Measurements from ENCODE around the gene SMAP2. TPM values are rescaled to one million over a fixed set of nuclear protein-coding genes. Genes with fewer than 3 reads are reported as not detected.

Gene SMAP2
- total RNA-seq, 1 donor from 2014 or later = 20.9 TPM

DNA sequence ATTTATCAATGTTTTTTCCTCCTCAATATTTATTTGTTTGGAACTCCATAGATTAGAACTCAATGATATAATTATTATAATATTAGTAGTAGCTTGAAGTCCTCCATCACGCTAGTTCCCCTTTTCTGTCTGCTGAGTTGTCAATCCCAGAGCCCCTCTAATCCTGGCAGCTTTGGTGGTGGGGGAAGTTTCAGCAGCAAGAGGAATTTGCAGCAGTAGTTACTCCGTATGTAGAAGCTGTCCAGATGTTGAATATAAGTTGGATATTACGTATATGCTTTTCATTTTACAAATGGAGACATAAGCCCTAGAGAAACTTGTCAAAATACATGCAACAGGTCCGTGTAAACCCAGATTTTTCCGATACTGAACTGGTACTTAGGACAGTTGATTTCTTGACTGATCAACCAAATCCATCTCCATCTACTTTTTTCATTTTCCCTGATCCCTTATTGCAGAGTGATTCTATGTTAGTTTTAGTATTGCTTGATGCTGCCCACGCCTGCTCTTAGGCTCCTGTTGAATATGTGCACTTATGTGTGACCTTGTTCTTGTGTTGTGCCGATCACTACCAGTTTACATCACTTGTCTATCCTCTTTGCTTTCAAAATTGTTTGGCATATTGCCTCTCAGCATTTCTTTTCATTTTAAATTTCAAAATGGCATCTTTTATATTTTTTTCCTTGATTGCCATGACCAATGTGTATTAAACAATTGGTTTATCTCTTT lies 28.1 kb downstream of the SMAP2 start:
- no peak for DNase-seq (ENCODE audit: extremely low spot score, unreplicated experiment)
- H3K4me3 Mint-ChIP-seq = no peak overlapping the region
- no peak overlapping the region for H3K27ac Mint-ChIP-seq
- H3K9me3 Mint-ChIP-seq = no peaks in the 10 kb centered on the region
- peaks cover 4% of the 10 kb centered on the region for H3K4me1 Mint-ChIP-seq (ENCODE audit: unreplicated experiment)
- no peaks in the 10 kb centered on the region for H3K36me3 Mint-ChIP-seq
- TF ChIP-seq, protein P1, sequence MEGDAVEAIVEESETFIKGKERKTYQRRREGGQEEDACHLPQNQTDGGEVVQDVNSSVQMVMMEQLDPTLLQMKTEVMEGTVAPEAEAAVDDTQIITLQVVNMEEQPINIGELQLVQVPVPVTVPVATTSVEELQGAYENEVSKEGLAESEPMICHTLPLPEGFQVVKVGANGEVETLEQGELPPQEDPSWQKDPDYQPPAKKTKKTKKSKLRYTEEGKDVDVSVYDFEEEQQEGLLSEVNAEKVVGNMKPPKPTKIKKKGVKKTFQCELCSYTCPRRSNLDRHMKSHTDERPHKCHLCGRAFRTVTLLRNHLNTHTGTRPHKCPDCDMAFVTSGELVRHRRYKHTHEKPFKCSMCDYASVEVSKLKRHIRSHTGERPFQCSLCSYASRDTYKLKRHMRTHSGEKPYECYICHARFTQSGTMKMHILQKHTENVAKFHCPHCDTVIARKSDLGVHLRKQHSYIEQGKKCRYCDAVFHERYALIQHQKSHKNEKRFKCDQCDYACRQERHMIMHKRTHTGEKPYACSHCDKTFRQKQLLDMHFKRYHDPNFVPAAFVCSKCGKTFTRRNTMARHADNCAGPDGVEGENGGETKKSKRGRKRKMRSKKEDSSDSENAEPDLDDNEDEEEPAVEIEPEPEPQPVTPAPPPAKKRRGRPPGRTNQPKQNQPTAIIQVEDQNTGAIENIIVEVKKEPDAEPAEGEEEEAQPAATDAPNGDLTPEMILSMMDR (conservative IDR thresholded peaks at IDR 0.05) = no peak
- no peaks in the 10 kb centered on the region for H3K27me3 Mint-ChIP-seq

DNA sequence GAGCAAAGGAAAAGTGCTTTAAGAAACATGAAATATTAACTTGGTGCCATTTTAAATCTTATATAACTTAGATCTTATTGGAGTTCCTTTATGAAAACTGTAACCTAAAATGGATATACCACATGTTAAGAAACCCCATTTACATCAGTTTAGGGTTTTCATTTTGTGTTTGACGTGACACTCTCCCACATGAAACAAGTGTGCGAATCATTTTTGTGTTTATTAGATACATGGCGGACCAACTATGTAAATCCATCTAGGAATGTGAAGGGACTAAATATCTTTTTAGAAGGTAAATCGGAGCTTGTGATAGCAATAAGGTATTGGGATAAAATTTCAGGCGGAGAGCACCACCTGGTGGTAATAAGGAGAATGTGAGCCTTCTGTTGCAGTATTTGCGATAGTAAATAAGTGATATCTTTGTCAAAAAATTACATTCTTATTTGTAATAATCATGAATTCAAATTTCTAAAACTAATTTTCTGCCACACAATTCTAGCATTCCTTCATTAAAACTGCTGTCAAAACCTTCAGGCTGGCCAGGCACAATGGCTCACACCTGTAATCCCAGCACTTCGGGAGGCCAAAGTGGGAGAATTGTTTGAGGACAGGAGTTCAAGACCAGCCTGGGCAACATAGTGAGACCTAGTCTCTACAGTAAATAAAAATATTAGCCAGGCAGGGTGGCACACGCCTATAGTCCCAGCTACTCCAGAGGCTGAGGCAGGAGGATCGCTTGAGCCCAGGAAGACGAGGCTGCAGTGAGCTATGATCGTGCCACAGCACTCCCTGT lies 31.3 kb downstream of the SMAP2 start:
- H3K27ac Mint-ChIP-seq = no peak overlapping the region
- TF ChIP-seq, protein P1 (conservative IDR thresholded peaks at IDR 0.05) = peak; percentile 96
- H3K36me3 Mint-ChIP-seq = no peaks in the 10 kb centered on the region
- H3K27me3 Mint-ChIP-seq = no peaks in the 10 kb centered on the region
- no peak for DNase-seq (ENCODE audit: extremely low spot score, unreplicated experiment)
- peak overlapping the region; percentile 3 for H3K4me3 Mint-ChIP-seq
- peaks cover 4% of the 10 kb centered on the region for H3K4me1 Mint-ChIP-seq (ENCODE audit: unreplicated experiment)
- no peaks in the 10 kb centered on the region for H3K9me3 Mint-ChIP-seq

DNA sequence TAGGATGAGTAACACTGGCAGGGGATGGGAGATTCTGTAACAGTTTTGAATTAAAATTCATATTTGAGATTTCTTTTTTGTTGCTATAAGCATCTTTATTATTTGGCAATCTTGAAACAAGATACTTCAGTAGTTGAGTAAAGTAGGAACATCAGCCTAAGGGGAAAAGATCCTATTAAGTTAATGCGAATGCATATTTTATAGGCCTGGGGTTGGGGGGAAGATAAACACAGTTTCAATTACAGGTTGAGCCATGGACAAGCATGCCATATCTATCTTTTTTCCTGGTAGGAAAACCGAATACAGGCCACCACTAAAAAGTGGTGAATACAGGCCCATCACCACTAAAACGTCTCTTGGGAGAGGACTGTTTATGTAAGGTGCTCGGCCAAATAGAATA lies 32.3 kb downstream of the SMAP2 start:
- DNase-seq (ENCODE audit: extremely low spot score, unreplicated experiment) = no peak
- no peak overlapping the region for H3K4me3 Mint-ChIP-seq
- no peaks in the 10 kb centered on the region for H3K36me3 Mint-ChIP-seq
- no peaks in the 10 kb centered on the region for H3K9me3 Mint-ChIP-seq
- no peaks in the 10 kb centered on the region for H3K27me3 Mint-ChIP-seq
- no peak overlapping the region for H3K27ac Mint-ChIP-seq
- TF ChIP-seq, protein P1 (conservative IDR thresholded peaks at IDR 0.05) = no peak
- peaks cover 4% of the 10 kb centered on the region for H3K4me1 Mint-ChIP-seq (ENCODE audit: unreplicated experiment)

DNA sequence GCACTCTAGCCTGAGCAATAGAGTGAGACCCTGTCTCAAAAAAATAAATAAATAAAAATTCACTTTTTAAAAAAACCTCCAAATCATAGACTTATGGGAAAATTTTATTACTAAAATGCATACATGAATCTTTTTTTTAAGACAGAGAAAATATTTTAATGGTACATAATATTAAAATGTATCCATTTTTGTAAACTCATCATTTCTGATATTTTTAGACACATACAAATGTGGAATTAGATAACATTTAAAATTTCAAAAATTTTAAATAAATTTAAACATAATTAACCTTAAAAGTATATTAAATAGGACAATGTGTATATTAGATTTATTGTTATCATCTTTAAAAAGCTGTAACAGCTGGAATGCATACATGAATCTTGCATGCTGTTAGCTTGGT lies 33.9 kb downstream of the SMAP2 start:
- no peak overlapping the region for H3K4me3 Mint-ChIP-seq

DNA sequence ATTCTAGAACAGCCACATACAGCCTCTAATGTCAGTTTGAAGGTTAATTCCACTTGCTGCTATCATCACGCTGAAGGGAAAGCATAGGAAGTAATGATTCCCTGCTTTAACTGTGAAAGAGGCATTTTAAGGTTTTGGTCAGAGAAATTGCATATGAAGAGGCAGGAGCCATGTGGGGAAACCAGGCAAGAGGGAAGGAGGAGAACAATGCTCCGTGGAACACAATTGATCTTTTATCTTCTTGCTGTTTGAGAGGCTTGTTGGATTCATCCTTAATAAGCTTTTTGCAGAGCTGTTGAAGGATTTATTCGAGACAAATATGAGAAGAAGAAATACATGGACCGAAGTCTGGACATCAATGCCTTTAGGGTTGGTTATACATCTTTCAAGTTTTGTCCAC lies 35.9 kb downstream of the SMAP2 start:
- peaks cover 4% of the 10 kb centered on the region for H3K4me1 Mint-ChIP-seq (ENCODE audit: unreplicated experiment)
- no peak overlapping the region for H3K4me3 Mint-ChIP-seq
- H3K27me3 Mint-ChIP-seq = no peaks in the 10 kb centered on the region
- DNase-seq (ENCODE audit: extremely low spot score, unreplicated experiment) = no peak
- H3K36me3 Mint-ChIP-seq = peaks cover 3% of the 10 kb centered on the region
- TF ChIP-seq, protein P1 (conservative IDR thresholded peaks at IDR 0.05) = no peak
- H3K9me3 Mint-ChIP-seq = no peaks in the 10 kb centered on the region
- H3K27ac Mint-ChIP-seq = no peak overlapping the region

More for the DNA sequence above, 33.9 kb downstream of the SMAP2 start:
- peaks cover 4% of the 10 kb centered on the region for H3K4me1 Mint-ChIP-seq (ENCODE audit: unreplicated experiment)
- H3K27ac Mint-ChIP-seq = no peak overlapping the region
- H3K36me3 Mint-ChIP-seq = no peaks in the 10 kb centered on the region
- no peak for DNase-seq (ENCODE audit: extremely low spot score, unreplicated experiment)
- H3K27me3 Mint-ChIP-seq = no peaks in the 10 kb centered on the region
- no peaks in the 10 kb centered on the region for H3K9me3 Mint-ChIP-seq
- TF ChIP-seq, protein P1 (conservative IDR thresholded peaks at IDR 0.05) = no peak
